MG63 (cell line): ENCODE data around the gene ESYT3. TPM values are rescaled to one million over a fixed set of nuclear protein-coding genes. Genes with fewer than 3 reads are reported as not detected.

Source experiments
- total RNA-seq: library from RNA; depleted of rRNA; stranded (reverse); fragments of >200 nt; shearing (Covaris generic); gene quantifications from 2 replicates; pipeline ENCODE4 v1.2.3, GENCODE V29; 2014; ENCODE audit warnings: low replicate concordance; rRNA removed

ESYT3 gene
- total RNA-seq, 1 experiment from 2014 or later, result 0.23 TPM

Other genes starting within 250 kb of the ESYT3 start
- 30.2 and 38.5 TPM in 2 replicates for gene ARMC8, start 247.3 kb upstream of the ESYT3 start, total RNA-seq
- 3.1 TPM in 1 of 2 replicates, not detected in the other for gene NME9, start 104.8 kb upstream of the ESYT3 start, total RNA-seq
- gene MRAS, start 86.0 kb upstream of the ESYT3 start, total RNA-seq, result 11.0 and 23.4 TPM in 2 replicates
- gene CEP70, start 159.6 kb downstream of the ESYT3 start, total RNA-seq, result 2.9 and 7.0 TPM in 2 replicates
- gene FAIM, start 174.2 kb downstream of the ESYT3 start, total RNA-seq, result 38.3 and 51.8 TPM in 2 replicates